ENCODE measurements around the gene NT5DC1. TPM values are rescaled to one million over a fixed set of nuclear protein-coding genes. Genes with fewer than 3 reads are reported as not detected.

Gene NT5DC1
- total RNA-seq, 1 donor from 2014 or later, result 29.7 TPM

GRCh38 chr6:116136373-116136772 lies 35.7 kb downstream of the NT5DC1 start:
- no peaks in the 10 kb centered on the region for H3K27me3 ChIP-seq (ENCODE audit: insufficient read depth, low read length)
- H3K79me2 ChIP-seq (ENCODE audit: insufficient read depth, low read length), result no peaks in the 10 kb centered on the region
- TF ChIP-seq EZH2 (IDR thresholded peaks at IDR 0.05; ENCODE audit: insufficient read depth, low read length) (no peak), CTCF (IDR thresholded peaks at IDR 0.05; ENCODE audit: insufficient read depth, low read depth, low read length) (no peak)
- H4K20me1 ChIP-seq (ENCODE audit: insufficient read depth, low read length), result no peaks in the 10 kb centered on the region
- H3K27ac Mint-ChIP-seq (ENCODE audit: unreplicated experiment), result no peak overlapping the region
- H2AFZ ChIP-seq (ENCODE audit: low read depth, low read length), result no peak overlapping the region
- no peak overlapping the region for H3K4me3 Mint-ChIP-seq (ENCODE audit: unreplicated experiment)
- no peaks in the 10 kb centered on the region for H3K36me3 ChIP-seq (ENCODE audit: insufficient read depth, low read length)
- no peaks in the 10 kb centered on the region for H3K9me3 ChIP-seq (ENCODE audit: insufficient read depth, low read depth, low read length)
- peaks cover 2% of the 10 kb centered on the region for H3K4me1 Mint-ChIP-seq (ENCODE audit: low read depth, unreplicated experiment)
- no peaks in the 10 kb centered on the region for H3K4me1 ChIP-seq (ENCODE audit: insufficient read depth, low read length)
- DNase-seq (ENCODE audit: low read depth) (peak; percentile 17), FAIRE-seq (peak; percentile 60)
- H3K4me2 ChIP-seq (ENCODE audit: low read length), result no peak overlapping the region
- H3K36me3 Mint-ChIP-seq (ENCODE audit: low read depth, unreplicated experiment), result peaks cover 6% of the 10 kb centered on the region
- H3K4me3 ChIP-seq (ENCODE audit: insufficient read depth, low read depth, low read length), result no peak overlapping the region
- no peaks in the 10 kb centered on the region for H3K27me3 Mint-ChIP-seq (ENCODE audit: low read depth, unreplicated experiment)
- H3K27ac ChIP-seq (ENCODE audit: low read depth, low read length), result no peak overlapping the region
- H3K9ac ChIP-seq (ENCODE audit: low read length), result no peak overlapping the region
- H3K9me3 Mint-ChIP-seq (ENCODE audit: unreplicated experiment), result no peaks in the 10 kb centered on the region

- Histone ChIP-seq H3K9ac (ENCODE audit: low read length) (no peak overlapping the region), H3K79me2 (ENCODE audit: insufficient read depth, low read length) (no peaks in the 10 kb centered on the region), H4K20me1 (ENCODE audit: insufficient read depth, low read length) (no peaks in the 10 kb centered on the region), H3K27ac (ENCODE audit: low read depth, low read length) (no peak overlapping the region), H3K27me3 (ENCODE audit: insufficient read depth, low read length) (no peaks in the 10 kb centered on the region), H2AFZ (ENCODE audit: low read depth, low read length) (no peak overlapping the region), H3K36me3 (ENCODE audit: insufficient read depth, low read length) (no peaks in the 10 kb centered on the region), H3K4me1 (ENCODE audit: insufficient read depth, low read length) (no peaks in the 10 kb centered on the region), H3K4me3 (ENCODE audit: insufficient read depth, low read depth, low read length) (no peak overlapping the region), H3K9me3 (ENCODE audit: insufficient read depth, low read depth, low read length) (no peaks in the 10 kb centered on the region), H3K4me2 (ENCODE audit: low read length) (no peak overlapping the region)
- peak; percentile 48 for DNase-seq (ENCODE audit: low read depth)
- no peak for TF ChIP-seq CTCF (IDR thresholded peaks at IDR 0.05; ENCODE audit: insufficient read depth, low read depth, low read length)
- TF ChIP-seq EZH2 (IDR thresholded peaks at IDR 0.05; ENCODE audit: insufficient read depth, low read length), result no peak
- no peak for FAIRE-seq
- Mint-ChIP-seq H3K27me3 (ENCODE audit: low read depth, unreplicated experiment) (no peaks in the 10 kb centered on the region), H3K9me3 (ENCODE audit: unreplicated experiment) (no peaks in the 10 kb centered on the region), H3K36me3 (ENCODE audit: low read depth, unreplicated experiment) (peaks cover 6% of the 10 kb centered on the region), H3K27ac (ENCODE audit: unreplicated experiment) (no peak overlapping the region), H3K4me1 (ENCODE audit: low read depth, unreplicated experiment) (peaks cover 4% of the 10 kb centered on the region), H3K4me3 (ENCODE audit: unreplicated experiment) (no peak overlapping the region)
These were observed 36.3 kb downstream of the NT5DC1 start for GRCh38 chr6:116136933-116137340.

- no peaks in the 10 kb centered on the region for H3K27me3 ChIP-seq (ENCODE audit: insufficient read depth, low read length)
- no peak overlapping the region for H3K9ac ChIP-seq (ENCODE audit: low read length)
- no peaks in the 10 kb centered on the region for H3K36me3 ChIP-seq (ENCODE audit: insufficient read depth, low read length)
- DNase-seq (ENCODE audit: low read depth) (no peak), FAIRE-seq (no peak)
- H3K4me3 Mint-ChIP-seq (ENCODE audit: unreplicated experiment), result no peak overlapping the region
- H3K4me1 ChIP-seq (ENCODE audit: insufficient read depth, low read length), result peaks cover 5% of the 10 kb centered on the region
- no peaks in the 10 kb centered on the region for H3K9me3 ChIP-seq (ENCODE audit: insufficient read depth, low read depth, low read length)
- H3K9me3 Mint-ChIP-seq (ENCODE audit: unreplicated experiment), result no peaks in the 10 kb centered on the region
- H3K4me1 Mint-ChIP-seq (ENCODE audit: low read depth, unreplicated experiment), result peaks cover 11% of the 10 kb centered on the region
- no peaks in the 10 kb centered on the region for H3K27me3 Mint-ChIP-seq (ENCODE audit: low read depth, unreplicated experiment)
- H4K20me1 ChIP-seq (ENCODE audit: insufficient read depth, low read length), result no peaks in the 10 kb centered on the region
- TF ChIP-seq CTCF (IDR thresholded peaks at IDR 0.05; ENCODE audit: insufficient read depth, low read depth, low read length) (no peak), EZH2 (IDR thresholded peaks at IDR 0.05; ENCODE audit: insufficient read depth, low read length) (no peak)
- no peak overlapping the region for H3K4me2 ChIP-seq (ENCODE audit: low read length)
- H2AFZ ChIP-seq (ENCODE audit: low read depth, low read length), result no peak overlapping the region
- H3K36me3 Mint-ChIP-seq (ENCODE audit: low read depth, unreplicated experiment), result peaks cover 2% of the 10 kb centered on the region
- H3K4me3 ChIP-seq (ENCODE audit: insufficient read depth, low read depth, low read length), result no peak overlapping the region
- no peaks in the 10 kb centered on the region for H3K79me2 ChIP-seq (ENCODE audit: insufficient read depth, low read length)
- H3K27ac ChIP-seq (ENCODE audit: low read depth, low read length), result no peak overlapping the region
- no peak overlapping the region for H3K27ac Mint-ChIP-seq (ENCODE audit: unreplicated experiment)
These were observed 39.3 kb downstream of the NT5DC1 start for GRCh38 chr6:116139917-116140316.

All from astrocyte (in vitro differentiated cells and primary cell).